ENCODE results near the gene MED12L.

MED12L gene

DNA sequence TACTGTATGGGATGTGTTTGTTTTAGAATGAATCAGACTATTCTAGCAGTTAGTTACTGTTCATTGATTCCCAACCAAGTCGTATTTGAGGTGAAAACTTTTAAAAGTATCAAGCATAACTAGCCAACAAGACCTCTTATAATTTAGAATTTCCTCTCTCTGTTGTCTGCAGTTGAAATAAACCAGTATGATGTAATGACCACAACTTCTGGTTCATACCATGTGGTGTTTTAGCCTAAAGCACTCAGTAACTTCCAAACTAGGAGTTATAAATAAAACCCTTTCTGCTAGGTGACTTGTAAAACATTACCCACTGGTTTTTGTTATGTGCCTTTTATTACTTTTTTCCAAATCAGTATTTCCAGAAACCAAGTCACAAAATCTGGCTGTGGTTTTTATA, 318.9 kb downstream of the MED12L start:
- TF ChIP-seq, protein P1, sequence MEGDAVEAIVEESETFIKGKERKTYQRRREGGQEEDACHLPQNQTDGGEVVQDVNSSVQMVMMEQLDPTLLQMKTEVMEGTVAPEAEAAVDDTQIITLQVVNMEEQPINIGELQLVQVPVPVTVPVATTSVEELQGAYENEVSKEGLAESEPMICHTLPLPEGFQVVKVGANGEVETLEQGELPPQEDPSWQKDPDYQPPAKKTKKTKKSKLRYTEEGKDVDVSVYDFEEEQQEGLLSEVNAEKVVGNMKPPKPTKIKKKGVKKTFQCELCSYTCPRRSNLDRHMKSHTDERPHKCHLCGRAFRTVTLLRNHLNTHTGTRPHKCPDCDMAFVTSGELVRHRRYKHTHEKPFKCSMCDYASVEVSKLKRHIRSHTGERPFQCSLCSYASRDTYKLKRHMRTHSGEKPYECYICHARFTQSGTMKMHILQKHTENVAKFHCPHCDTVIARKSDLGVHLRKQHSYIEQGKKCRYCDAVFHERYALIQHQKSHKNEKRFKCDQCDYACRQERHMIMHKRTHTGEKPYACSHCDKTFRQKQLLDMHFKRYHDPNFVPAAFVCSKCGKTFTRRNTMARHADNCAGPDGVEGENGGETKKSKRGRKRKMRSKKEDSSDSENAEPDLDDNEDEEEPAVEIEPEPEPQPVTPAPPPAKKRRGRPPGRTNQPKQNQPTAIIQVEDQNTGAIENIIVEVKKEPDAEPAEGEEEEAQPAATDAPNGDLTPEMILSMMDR (IDR thresholded peaks at IDR 0.05; ENCODE audit: extremely low read depth, insufficient read depth, missing control alignments): no peak
- in situ Hi-C loops (cut with MboI; ENCODE audit: low pct_unique_long_range_greater_than_20kb, low sequenced_read_pairs, unreplicated experiment): no loop called here
- DNase-seq (ENCODE audit: low spot score): peak; percentile 35

DNA sequence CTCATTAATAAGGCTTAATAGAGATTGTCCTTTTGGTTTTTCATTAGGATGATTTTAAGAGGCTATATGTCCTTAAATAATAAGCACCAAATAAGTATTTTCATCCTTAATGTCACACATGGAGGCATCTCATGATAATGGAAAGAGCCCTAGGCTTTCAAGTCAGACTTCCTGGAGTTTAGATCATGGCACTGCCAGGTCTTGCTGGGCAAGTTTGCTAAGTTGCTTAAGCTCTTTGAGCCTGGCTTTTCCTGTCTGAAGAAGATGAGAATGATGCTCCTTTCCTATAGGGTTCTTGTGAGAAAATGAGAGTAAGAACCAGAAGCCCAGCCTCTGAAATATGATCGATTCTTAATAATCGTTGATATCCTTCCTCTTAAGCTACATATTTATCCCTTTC, 322.5 kb downstream of the MED12L start:
- DNase-seq (ENCODE audit: low spot score): no peak
- TF ChIP-seq, protein P1 (IDR thresholded peaks at IDR 0.05; ENCODE audit: extremely low read depth, insufficient read depth, missing control alignments): no peak
- in situ Hi-C loops (cut with MboI; ENCODE audit: low pct_unique_long_range_greater_than_20kb, low sequenced_read_pairs, unreplicated experiment): no loop called here

DNA sequence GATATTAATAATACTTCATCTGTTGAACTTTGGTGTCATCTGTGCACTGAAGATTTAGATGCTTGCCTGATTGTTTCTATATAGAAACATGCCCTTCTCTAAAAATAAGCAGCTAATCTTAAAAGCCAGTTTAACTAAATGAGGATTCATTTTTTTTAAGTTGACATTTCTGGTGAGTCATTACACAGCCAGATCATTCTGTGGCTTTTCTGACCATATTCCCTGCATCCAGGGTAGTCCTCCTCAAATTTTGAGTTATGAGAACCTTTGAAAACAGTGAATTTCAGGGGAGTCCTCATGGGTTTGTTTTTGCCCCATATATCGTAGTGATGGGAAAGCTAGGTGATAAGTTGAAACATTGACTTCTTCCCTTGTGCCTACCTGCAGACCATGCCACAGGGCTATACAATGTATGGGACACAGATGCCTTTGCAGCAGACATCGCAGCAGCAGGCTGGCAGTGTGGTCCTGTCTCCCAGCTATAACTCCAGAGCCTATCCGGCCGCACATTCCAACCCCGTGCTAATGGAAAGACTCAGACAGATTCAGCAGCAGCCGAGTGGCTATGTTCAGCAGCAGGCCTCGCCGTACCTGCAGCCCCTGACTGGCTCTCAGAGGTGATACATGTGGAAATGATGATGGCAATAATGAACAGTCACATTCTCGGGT, 325.6 kb downstream of the MED12L start:
- in situ Hi-C loops (cut with MboI; ENCODE audit: low pct_unique_long_range_greater_than_20kb, low sequenced_read_pairs, unreplicated experiment): no loop called here
- DNase-seq (ENCODE audit: low spot score): no peak
- TF ChIP-seq, protein P1 (IDR thresholded peaks at IDR 0.05; ENCODE audit: extremely low read depth, insufficient read depth, missing control alignments): no peak

DNA sequence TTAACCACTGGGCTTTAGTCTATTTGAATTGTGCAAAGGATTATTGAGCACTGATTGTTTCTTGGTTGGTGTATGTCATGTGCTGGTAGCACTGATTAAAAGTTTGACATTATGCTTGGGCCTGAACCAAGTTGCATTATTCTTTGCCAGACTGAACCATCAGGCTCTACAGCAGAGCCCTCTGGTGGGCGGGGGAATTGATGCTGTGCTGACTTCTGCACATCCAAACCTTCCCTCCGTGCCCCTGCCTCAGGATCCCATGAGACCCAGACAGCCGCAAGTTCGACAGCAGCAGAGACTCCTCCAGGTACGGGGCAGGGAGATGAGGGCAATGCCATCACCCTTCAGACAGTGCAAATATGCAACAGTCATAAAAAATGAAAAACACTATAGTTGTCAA, 327.5 kb downstream of the MED12L start:
- TF ChIP-seq, protein P1 (IDR thresholded peaks at IDR 0.05; ENCODE audit: extremely low read depth, insufficient read depth, missing control alignments): no peak
- no peak for DNase-seq (ENCODE audit: low spot score)
- in situ Hi-C loops (cut with MboI; ENCODE audit: low pct_unique_long_range_greater_than_20kb, low sequenced_read_pairs, unreplicated experiment): no loop called here

DNA sequence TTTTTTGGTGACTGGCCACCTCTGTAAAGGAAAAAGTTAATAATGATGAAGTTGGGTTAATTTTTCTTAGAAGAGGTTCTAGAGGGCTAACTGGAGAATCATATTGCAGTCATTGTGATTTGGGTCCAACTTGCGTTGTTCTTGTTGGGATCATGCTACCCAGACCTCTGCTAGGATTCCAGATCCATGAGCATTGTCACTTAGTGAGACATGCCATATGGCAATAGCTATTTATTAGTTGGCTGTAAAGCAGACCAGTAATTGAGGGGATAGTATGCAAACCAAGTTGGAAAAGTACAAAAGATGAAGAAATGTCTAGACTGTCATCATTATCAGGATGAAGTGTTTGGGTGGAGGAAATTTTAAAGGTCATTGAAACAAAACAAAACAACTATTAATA, 329.8 kb downstream of the MED12L start:
- in situ Hi-C loops (cut with MboI; ENCODE audit: low pct_unique_long_range_greater_than_20kb, low sequenced_read_pairs, unreplicated experiment): no loop called here
- DNase-seq (ENCODE audit: low spot score): no peak
- TF ChIP-seq, protein P1 (IDR thresholded peaks at IDR 0.05; ENCODE audit: extremely low read depth, insufficient read depth, missing control alignments): no peak

DNA sequence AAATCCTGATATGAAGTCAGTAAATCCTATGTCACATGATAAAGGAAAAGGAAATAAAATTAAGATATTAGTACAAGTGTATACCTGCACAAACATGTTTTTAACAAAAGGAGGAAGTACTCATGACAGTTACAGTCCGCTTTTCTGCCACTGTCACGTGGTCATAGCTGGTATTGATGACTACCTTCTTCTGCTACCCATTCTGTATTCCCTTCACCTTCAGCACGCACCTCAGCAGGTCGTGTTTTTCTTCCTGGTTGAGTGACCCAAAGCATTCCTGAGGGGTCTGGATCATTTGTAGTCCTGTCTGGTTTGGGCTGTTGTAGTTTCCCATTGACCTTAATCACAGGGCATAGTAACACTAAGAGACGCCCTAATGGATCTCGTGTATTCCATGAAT, 334.3 kb downstream of the MED12L start:
- in situ Hi-C loops (cut with MboI; ENCODE audit: low pct_unique_long_range_greater_than_20kb, low sequenced_read_pairs, unreplicated experiment): no loop called here
- no peak for DNase-seq (ENCODE audit: low spot score)
- TF ChIP-seq, protein P1 (IDR thresholded peaks at IDR 0.05; ENCODE audit: extremely low read depth, insufficient read depth, missing control alignments): no peak

Measured in GM13977 (cell line).